HG03135 (cell line): ENCODE measurements around the gene MS4A13.
"Not testable (repeated sequence)": the region's sequence is repeated elsewhere in the genome, so short reads cannot be mapped to it uniquely, and the experiment has no call there.

ENCODE experiments used
- ATAC-seq: cut with Tn5 transposase; IDR thresholded peaks from one replicate; pipeline ENCODE4 v1.9.1; 2021; ENCODE audit warnings: mild to moderate bottlenecking, moderate library complexity; ENCODE audit not compliant: unreplicated experiment

The MS4A13 gene

DNA sequence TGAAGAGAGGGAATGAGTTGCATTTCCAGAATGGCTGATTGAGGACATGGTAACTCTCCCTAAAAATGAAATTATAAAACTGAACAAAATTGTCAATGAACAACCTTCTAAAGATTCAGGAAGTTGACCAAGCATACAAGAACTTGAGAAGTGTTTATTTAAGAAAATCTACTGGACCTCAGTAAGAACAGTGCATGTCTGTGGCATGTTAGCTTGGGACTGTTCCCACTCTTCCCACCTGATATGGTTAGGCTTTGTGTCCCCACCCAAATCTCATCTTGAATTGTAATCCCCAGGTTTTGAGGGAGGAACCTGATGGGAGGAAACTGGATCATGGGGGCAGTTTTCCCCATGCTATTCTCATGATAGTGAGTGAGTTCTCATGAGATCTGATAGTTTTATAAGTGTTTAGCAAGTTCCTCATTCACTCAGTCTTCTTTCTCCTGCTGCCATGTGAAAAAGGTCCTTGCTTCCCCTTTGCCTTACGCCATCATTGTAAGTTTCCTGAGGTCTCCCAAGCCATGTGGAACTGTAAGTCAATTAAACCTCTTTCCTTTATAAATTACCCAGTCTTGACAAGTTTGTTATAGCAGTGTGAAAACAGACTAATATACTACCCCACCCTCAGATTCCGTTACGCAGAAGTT, 15.4 kb downstream of the MS4A13 start:
- ATAC-seq: no peak

DNA sequence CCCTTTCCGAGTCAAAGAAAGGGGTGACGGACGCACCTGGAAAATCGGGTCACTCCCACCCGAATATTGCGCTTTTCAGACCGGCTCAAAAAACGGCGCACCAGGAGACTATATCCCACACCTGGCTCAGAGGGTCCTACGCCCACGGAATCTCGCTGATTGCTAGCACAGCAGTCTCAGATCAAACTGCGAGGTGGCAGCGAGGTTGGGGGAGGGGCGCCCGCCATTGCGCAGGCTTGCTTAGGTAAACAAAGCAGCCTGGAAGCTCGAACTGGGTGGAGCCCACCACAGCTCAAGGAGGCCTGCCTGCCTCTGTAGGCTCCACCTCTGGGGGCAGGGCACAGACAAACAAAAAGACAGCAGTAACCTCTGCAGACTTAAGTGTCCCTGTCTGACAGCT, 17.2 kb downstream of the MS4A13 start:
- ATAC-seq: not testable (repeated sequence)

DNA sequence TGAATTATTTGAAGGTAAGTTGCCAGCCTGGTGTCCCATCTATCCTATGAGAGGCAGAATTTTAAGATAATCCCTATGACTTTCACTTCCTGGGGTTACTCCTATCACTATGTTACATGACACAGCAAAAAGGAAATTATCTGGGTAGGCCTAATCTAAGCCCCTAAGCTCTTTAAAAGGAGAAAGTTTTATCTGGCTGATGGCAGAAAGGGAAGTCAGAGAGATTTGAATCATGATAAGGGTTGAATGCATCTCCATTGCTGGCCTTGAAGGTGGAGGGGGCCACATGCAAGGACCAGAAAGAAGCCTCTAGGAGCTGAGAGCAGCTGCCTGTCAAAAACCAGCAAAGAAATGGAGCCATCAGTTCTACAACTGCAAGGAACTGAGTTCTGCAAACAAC, 23.4 kb downstream of the MS4A13 start:
- not testable (repeated sequence) for ATAC-seq

DNA sequence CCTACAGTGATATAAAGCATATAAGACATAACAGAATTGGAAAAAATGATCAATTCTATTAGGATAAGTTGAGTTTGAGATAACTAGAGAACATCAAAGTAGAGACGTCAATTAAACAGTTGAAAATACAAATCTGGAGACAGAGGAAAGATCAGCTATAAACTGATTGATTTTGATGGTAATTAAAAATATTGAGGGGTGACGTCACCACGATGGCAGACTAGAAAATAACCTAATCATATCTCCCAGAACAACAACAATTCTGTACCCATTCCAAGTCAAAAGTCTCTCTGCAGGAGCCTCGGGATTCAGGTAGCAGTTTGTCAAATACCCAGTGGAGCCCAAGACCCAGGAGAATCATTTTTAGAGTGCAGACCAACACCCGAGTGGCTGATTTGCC, 28.9 kb downstream of the MS4A13 start:
- ATAC-seq: no peak

DNA sequence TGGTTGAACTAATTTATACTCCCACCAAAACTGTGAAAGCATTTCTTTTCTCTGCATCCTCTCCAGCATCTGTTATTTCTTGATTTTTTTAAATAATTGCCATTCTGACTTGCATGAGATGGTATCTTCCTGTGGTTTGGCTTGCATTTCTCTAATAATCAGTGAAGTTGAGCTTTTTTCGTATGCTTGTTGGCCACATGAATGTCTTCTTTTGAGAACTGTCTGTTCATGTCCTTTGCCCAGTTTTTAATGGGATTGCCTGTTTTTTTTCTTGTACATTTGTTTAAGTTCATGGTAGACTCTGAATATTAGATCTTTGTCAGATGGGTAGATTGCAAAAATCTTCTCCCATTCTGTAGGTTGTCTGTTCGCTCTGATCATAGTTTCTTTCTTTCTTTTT, 46.1 kb downstream of the MS4A13 start:
- ATAC-seq: no peak

DNA sequence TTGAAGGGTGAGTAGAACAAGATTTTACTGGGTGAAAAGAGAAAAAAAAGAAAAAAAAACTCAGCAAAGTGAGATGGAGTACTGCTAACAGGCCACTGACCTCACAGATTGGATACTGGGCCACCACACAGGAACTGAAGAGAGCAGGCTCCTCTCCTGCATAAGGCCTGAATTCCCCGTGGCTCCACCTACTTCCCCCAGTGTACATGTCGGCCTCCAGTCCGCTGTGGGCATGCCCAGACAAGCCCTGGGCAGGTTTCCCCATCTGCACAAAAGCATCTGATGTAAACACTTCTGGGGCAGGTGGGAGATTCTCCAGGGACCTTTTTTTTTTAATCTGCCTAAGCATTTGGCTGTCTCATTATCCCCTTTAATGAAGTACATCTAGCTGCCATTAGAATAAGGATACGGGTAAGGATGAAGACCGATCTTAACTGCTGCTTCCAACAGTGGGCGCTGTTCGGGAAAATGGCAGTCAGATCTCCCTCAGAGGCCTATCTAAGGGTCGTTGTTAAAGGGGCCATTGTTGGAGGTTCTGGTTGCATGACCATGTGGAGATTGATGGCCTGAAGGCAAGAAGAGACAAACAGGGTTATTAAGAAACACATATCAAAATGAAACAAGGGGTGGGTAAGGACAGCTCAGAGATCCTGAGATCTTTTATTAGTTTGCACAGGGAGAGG, 48.5 kb downstream of the MS4A13 start:
- ATAC-seq: no peak

DNA sequence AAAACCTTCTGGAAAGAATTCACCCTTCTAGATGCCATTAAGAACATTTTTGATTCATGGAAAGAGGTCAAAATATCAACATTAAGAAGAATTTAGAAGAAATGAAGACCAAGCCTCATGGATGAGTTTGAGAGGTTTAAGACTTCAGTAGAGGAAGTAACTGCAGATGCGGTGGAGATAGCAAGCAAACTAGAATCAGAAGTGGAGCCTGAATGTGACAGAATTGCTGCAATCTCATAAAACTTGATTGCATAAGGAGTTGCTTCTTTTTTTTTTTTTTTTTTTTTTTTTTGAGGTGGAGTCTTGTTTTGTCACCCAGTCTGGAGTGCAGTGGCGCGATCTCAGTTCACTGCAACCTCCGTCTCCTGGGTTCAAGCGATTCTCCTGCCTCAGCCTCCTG, 51.6 kb downstream of the MS4A13 start:
- ATAC-seq: no peak

DNA sequence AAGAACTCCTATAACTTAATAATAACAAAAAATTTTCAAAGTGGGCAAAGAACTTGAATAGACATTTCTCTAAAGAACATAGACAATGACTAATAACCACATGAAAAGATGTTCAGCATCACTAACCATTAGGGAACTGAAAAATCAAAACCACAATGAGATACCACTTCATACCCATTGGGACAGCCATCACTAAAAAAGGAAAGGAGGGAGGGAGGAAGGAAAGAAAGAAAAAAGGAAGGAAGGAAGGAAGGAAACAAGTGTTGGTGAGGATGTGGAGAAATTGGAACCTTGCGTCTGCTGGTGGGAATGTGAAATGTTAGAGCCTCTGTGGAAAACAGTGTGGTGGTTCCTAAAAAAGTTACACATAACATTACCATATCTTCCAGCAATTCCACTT, 55.8 kb downstream of the MS4A13 start:
- no peak for ATAC-seq

DNA sequence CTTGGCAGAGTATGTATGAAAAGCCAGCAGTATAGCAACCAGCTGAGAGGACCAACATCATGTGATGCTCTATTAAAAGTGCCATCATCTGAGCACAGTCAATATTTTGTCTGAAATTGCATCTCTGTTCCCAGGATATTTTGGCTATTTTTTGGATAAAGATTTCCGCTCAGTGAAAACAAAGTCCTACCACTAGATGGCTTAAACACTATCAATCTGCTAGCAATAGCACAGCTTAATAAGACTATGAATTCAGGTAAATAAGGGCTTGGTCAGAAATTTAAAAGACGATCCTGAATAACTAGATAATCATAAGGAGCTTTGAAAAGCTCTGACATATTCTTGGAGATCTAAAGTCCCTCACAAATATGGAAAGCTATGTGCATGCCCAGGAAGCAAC, 74.4 kb downstream of the MS4A13 start:
- ATAC-seq: no peak
